Stimulated activated CD4-positive, alpha-beta T cell treated with anti-CD3 and anti-CD28 coated beads, Interleukin-4, amount 100 ng/mL, for 24 hours (primary cell): ENCODE measurements around the gene GRK1.

Experiments used
- DNase-seq: peaks from one replicate; pipeline ENCODE4 v3.0.0-alpha.2; 2020

The GRK1 gene

DNA sequence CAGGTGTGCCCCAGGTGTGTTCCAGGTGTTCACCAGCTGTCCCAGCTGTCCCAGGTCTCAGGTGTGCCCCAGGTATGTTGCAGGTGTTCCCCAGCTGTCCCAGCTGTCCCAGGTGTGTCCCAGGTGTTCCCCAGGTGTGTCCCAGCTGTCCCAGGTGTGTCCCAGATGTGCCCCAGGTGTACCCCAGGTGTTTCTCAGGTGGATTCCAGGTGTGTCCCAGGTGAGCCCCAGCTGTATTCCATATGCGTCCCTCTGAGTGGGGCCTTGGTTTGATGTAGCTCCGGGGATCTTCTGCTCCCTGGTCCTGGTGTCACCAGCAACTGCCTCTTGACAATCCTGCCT, 719 bp upstream of the GRK1 start:
- DNase-seq = no peak

- no peak for DNase-seq
Observed at GRCh38 chr13:113667771-113668490, 912 bp downstream of the GRK1 start.

GRCh38 chr13:113668491-113668971, 1.5 kb downstream of the GRK1 start:
- DNase-seq = no peak

- DNase-seq = no peak
Observed at GRCh38 chr13:113669231-113669754, 2.3 kb downstream of the GRK1 start.

DNA sequence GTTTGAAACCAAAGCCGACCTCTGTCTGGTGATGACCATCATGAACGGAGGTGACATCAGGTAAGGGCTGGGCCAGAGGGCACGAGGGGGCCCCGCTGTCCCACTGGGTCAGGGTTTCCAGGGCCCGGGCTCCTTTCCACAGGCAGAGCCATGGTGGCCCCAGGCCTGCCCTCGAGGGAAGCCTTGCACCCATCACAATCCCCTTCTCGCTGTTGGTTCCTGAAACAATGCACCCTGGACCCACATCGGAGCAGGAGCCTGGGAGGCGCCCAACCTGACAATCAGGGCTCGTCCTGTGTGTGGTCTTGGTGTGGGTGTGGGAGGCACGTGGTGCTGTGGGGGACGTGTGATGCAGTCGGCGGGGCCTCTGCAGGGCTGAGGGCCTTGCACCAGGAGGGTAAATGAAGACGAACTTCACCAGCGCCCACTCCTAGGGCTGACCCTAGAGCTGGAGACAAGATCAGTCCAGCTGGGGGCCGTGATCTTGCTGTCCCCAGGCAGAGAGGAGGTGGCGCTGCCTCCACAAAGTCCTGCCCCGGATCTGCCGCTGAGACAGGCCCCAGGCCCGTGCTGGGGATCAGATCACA, 2.8 kb downstream of the GRK1 start:
- no peak for DNase-seq

DNA sequence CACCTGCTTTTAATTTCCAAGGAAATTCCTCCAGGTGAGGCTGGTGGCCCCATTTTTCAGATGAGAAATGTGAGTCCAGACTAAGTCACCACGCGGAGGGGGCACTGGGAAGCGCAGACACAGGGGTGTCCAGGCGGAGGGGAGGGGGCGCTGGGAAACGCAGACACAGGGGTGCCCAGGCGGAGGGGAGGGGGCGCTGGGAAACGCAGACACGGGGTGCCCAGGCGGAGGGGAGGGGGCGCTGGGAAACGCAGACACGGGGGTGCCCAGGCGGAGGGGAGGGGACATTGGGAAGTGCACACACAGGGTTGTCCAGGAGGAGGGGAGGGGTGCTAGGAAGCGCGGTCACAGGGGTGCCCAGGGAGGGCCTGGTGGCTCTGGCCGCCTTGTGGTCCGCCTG, 3.5 kb downstream of the GRK1 start:
- no peak for DNase-seq

GRCh38 chr13:113671066-113672001, 4.3 kb downstream of the GRK1 start:
- no peak for DNase-seq

DNA sequence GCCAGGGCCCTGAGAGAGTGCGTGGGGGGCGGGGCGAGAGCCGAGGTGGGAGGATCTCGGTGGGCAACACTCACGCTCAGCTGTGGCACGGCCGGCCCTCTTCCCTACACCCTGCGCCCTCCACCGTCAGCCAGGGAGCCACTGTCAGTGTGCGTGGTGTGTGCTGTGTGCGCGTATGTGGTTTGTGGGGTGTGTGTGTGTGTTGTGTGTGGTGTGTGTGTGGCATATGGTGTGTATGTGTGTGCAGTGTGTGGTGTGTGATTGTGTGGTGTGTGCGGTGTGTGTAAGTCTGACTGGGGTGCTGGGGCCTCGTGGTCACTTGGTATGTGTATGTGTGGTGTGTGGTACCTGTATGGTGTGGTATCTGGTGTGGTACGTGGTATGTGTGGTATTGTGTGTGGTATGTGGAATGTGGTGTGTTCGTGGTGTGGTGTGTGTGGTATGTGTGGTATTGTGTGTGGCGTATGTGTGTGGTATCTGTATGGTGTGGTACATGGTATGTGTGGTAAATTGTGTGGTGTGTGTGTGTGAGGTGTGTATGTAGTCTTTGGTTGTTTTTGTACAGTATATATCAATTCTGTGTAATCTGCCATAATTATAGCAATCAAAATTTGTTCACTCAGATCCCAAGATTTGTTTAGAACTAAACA, 5.1 kb downstream of the GRK1 start:
- DNase-seq = no peak

- no peak for DNase-seq
Observed at GRCh38 chr13:113722921-113723320, 55.9 kb downstream of the GRK1 start.

DNA sequence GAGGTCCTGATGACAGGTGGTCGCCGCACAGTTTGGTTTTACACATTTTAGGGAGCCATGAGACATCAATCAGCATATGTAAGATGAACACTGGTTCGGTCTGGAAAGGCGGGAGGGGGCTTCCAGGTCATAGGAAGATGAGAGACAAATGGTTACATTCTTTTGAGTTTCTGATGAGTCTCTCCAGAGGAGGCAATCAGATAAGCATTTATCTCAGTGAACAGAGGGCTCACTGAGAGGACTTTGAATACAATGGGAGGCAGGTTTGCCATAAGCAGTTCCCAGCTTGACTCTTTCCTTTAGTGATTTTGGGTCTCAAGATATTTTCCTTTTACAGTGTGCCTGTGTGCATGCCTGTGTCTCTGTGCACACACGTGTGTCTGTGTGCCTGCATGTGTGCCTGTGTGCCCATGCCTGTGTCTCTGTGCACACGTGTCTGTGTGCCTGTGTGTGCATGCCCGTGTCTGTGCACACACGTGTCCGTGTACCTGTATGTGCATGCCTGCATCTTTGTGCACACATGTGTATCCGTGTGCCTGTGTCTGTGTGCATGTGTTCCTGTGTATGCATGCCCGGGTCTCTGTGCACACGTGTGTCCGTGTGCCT, 56.5 kb downstream of the GRK1 start:
- no peak for DNase-seq

DNA sequence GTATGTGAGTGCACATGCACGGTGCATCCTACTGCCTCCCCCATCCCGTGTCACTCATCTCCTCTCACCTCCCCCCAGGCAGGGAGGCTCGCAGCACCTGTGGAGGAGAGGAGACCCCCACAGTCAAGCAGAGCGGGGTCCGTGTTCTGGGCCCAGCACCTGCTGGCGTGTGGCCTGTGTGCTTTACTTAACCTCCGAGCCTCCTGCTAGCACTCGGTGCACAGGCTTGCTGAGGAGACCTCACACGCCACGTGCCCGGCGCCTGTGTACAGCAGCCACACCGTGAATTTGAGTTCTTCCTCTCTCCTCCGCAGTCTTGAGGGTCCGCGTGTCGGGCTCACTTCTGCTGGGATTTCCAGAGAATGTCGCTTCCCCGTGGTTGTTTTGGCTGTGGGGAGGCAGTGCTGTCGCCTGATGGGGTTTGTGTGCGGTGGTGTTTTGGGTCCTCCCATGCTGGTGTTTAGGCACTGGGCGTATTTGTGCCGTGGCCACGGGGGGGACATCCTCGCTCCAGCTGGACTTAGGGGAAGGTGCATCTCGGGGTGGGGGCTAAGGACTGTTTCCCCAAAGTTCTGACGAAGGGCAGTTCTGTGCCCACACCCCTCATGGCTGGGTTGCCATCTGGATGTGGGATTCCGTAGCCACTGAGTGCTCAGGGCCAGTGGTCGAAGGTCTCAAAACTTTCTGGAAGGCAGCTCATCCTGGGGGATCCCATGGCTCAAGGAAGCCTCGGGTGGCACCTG, 57.2 kb downstream of the GRK1 start:
- no peak for DNase-seq

DNA sequence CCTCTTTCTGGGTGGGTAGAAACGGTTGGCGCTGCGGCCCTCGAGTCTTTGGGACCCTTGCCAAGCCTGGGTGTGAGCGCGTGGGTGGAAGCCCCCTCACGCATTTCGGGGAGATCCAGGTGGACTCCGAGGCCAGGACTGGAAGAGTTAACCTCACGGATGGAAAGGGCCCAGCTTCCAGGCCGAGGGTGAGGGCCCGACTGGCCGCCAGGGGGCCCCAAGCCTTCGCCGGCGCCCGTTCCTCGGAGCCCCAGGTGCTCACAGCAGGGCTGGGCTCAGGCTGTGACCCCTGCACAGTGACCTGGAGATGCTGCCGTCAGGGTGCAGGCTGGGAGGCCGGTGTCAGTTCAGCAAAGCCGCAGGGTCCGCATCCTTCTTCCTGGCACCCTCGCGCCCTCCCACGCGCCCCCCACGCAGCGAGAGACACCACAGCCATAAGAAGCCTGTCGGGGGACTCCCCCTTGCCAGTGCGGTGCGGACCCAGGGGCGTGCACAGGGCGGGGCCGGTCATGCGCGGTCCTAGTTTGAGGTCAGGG, 57.8 kb downstream of the GRK1 start:
- peak; percentile 91 for DNase-seq

GRCh38 chr13:113725329-113726105, 58.5 kb downstream of the GRK1 start:
- DNase-seq = peak; percentile 79

- DNase-seq = peak; percentile 44
Observed at GRCh38 chr13:113726106-113726821, 59.2 kb downstream of the GRK1 start.

- DNase-seq = no peak
Observed at GRCh38 chr13:113726961-113727411, 60.0 kb downstream of the GRK1 start.

DNA sequence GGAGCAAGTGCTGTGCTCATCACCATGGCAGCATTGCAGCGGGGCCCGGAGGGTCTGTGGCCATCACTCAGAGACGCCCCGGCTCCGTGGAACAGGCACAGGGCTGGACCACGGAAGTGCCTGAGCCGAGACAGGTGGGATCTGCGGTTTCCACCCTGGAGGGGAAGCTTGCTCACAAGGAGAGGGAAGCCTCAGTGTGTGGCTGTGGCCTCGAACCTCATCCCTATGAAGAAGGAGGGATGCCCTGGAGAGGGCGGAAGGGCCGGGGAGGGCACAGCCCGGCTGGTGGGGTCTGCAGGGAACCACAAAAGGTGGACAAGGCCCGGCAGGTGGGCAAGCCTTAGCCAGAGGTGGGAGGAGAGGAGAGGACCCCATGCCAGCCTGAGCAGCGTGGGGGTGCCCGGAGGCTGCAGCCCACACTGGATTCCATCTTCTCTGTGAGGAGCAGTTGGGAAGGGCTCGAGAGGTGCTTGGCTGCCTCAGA, 61.6 kb downstream of the GRK1 start:
- no peak for DNase-seq

DNA sequence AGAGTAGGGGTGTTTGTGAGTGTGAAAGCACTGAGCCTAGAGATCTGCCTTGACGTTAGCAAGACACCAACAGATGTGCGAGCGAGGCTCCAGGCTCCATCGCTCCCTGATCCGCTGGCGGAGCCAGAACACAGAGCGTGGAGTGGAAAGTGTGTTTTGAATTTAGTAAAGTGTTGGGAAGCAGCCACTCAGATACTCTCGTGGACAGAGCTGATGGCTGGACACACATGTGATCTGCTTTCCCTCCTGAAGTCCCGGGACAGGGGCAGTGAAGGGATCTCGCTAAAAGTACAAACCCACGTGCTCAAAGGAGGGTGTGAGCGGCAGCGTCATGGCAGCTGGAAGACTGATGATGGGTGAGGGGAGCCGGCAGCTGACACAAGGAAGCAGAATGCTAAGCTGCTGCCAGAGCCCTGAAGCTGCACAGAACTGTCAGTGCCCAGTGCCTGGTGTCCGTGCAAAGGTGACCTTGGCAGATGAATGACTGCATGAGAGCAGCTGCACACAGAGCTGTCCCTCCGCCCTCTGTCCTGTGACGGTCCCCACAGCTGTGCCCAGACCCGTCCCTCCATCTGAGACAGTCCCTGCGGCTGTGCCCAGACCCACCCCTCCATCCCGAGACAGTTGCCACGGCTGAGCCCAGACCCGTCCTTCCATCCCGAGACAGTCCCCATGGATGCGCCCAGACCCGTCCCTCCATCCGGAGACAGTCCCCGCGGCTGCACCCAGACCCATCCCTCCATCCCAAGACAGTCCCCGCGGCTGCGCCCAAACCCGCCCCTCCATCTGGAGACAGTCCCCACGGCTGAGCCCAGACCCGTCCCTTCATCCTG, 62.4 kb downstream of the GRK1 start:
- DNase-seq = no peak

DNA sequence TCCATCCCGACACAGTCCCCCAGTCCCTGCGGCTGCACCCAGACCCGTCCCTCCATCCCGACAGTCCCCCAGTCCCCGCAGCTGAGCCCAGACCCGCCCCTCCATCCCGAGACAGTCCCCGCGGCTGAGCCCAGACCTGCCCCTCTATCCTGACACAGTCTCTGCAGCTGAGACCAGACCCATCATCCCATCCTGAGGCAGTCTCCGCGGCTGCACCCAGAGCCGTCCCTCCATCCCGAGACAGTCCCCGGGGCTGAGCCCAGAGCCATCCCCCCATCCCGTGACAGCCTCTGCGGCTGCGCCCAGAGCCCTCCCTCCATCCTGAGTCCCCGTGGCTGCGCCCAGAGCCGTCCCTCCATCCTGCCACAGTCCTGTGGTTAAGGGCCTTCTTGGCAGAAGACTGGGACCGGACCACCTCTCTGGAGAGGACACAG, 63.3 kb downstream of the GRK1 start:
- no peak for DNase-seq

- no peak for DNase-seq
Observed at GRCh38 chr13:113730831-113731191, 63.8 kb downstream of the GRK1 start.
